CMK (cell line): ENCODE measurements around the gene MOV10.

Source experiments
- DNase-seq: peaks from one replicate; pipeline ENCODE4 v3.0.0-alpha.2; 2010; ENCODE audit warnings: low read depth

MOV10 gene

DNA sequence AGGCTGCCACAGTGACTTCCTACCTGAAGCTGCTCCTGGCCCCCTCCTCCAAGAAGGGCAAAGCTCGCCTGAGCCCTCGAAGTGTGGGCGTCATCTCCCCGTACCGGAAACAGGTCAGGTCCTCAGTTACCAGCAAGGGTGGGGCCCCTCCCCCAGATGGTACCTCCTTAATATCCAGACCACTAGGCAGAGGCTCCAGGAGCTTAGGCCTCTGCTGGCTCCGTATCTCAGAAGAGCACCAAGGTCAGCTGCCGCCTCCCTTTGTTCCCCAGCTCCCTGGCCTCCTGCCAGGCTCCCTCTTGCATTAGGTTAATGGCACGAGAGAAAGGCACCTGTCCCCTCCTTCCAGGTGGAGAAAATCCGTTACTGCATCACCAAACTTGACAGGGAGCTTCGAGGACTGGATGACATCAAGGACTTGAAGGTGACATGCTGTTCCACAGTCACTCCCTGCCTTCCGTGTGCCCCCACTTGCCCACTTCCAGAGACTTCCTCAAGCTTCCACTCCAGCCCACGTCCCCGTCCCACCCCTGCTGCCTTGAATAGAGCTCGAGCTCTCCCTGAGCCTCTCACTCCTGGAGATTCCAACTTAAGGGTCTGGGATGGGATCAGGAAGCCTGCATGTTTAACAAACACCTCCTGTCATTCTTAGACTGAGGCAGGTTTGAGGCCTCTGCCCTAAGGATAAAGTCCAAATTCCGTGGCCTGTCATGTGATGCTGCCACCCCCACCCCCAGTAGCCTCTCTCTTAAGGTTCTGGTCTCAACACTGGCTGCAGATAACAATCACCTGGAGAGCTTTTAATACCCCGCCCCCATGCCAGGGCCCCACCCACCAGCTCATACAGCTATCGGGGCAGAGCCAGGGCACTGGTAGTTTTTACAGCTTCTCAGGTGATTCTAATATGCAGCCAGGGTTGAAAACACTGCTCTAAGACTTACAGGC, 24.2 kb downstream of the MOV10 start:
- DNase-seq: no peak

DNA sequence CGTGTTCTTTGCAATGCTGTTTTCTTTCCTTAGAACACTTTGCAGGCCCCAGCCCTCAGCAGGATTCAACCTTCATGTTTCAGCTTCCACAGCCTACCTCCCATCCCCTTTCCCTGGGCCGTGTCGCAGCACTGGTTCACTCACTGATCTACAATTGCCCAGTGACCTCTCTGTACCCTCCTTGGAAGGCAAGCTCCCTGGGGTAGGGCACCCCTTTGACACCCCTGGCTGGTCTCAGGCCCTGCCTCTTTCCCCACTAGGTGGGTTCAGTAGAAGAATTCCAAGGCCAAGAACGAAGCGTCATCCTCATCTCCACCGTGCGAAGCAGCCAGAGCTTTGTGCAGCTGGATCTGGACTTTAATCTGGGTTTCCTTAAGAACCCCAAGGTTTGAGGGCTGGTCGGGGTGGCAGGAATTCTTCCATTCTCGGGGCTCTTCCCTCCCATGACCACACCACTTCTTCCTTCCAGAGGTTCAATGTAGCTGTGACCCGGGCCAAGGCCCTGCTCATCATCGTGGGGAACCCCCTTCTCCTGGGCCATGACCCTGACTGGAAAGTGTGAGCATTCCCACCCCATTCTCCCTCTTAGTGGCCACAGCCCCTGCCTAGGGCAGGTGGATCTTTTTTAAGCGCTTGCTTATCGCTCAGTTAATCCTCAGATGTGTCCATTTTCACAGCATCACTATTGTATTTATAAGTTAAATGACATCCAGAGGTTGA, 25.1 kb downstream of the MOV10 start:
- no peak for DNase-seq

DNA sequence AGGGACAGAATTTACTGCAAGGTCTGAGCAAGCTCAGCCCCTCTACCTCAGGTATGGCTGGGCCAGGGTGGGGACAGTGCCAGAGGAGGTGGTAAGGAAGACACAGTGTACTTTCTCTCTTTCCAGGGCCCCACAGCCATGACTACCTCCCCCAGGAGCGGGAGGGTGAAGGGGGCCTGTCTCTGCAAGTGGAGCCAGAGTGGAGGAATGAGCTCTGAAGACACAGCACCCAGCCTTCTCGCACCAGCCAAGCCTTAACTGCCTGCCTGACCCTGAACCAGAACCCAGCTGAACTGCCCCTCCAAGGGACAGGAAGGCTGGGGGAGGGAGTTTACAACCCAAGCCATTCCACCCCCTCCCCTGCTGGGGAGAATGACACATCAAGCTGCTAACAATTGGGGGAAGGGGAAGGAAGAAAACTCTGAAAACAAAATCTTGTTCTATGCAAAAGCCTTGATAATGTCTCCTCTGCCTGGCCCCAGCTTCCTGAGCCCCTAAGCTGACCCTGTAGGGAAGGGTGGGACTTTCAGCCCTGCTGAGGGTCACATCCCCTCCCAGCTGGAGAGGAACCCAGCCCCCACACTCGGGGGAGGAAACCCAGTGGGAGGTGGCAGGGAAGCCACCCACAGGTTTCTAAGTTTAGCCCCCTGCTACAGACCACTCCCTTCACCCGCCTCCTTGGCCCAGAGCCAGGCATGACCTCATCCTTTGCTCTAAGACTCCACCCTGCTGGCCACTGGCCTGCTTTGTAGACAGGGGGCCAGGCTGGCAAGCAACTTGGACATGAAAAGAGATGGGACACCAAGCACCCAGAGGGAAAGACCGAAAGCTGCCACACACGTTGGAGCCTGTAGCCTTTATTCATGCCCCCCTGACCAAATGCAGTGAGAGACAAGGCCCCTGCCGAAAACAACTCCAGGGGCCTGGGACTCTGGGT, 26.1 kb downstream of the MOV10 start:
- DNase-seq: peak; percentile 99

DNA sequence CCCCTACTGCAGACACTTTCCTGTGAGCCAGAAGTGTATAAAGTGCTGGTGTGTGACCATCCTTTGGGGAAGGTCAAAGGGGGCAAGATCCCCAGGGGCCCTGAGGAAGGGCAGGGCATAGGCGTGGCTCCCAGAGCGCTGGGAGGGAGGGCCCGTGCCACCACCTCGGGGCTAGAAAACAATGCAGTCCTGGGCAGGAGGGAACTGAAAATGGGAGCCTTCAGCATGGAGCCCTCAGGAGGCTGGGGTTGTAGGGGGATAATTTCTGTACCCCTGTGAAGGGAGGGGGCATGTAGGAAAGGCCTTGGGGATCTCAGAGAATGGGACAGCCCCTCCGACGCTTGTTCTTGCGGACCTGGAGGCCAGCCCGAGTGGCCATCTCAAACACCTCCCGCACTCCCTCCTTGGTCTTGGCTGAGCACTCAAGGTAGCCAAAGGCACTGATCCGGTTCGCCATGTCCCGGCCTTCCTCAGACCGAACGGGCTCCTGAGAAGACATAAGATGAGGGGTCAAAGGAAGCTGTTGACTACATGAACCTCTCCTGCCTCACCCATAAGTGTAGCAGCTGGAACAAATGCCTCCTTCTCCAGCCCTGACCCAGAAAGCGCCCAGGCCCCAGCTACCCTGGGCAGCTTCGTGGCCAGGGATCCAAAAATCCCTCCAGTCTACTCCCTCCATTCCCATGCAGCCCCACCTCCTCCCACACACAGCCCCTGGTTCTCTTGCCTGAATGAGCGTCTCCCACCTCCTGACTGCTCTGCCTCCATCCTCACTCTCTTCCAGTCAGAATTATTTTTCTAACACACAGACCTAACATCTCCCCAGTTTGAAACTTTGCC, 27.0 kb downstream of the MOV10 start:
- DNase-seq: no peak

DNA sequence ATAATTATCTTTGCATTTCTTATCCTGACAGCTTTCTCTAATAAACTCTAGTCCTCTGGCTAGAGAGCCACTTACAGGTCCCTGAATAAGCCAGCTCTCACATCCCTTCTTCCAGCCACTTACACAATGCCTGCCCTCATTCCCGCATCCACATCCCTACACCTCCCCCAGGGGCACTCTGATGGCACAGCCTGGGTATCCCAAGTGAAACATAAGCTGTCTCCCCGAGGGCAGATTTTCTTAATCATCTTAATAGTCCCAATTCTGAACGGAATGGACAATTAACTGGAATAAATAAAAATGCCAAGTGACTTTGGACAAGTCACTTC, 27.6 kb downstream of the MOV10 start:
- no peak for DNase-seq

DNA sequence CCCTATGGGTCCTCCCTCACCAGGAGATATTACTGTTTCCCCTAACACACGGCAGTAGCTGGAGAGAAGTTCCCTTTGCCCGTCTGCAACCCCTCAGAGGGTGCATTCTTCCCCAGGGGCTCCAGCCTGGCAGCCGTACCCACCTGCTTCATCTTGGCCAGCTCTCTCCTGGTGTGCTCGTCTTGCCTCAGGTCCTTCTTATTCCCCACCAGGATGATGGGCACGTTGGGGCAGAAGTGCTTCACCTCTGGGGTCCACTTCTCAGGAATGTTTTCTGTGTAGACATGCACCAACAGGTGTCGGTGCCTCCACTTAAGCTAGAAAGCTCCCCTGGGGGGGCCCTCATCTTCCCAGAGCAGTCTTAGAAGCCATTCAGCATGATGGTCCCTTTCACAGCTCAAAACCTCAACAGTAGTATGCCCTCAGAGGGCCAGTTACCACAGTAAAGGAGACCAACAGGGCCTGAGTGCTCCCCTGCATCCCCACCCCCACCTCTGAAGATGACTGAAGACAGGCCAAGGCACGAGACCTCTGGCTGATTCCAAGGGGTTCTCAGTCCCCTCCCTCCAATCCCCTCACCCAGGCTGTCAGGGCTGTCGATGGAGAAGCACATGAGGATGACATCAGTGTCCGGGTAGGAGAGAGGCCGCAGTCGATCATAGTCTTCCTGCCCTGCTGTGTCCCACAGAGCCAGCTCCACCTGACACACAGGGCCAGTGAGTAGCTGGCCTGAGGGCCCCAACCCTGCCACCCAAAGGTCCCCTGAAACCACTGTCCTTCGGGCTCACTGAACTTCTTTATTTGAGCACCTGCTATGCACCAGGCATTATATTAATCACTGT, 28.2 kb downstream of the MOV10 start:
- DNase-seq: no peak

DNA sequence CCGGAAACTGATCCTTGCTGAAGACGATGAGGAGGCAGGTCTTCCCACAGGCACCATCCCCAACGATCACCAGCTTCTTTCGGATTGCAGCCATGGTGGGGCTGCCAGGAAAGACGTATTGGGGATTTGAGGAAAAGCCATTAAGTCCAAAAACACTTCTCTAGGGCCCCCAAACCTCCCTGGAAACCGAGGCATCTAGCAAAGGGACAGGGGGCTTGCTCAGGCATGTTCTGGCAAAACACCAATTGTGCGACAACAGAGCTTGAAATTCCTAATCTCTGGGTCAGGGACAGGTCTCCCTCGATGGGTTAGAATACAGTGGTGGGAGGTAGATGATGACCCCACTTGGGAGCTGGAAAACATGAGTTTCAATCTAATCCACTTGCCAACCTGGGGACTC, 29.2 kb downstream of the MOV10 start:
- no peak for DNase-seq

DNA sequence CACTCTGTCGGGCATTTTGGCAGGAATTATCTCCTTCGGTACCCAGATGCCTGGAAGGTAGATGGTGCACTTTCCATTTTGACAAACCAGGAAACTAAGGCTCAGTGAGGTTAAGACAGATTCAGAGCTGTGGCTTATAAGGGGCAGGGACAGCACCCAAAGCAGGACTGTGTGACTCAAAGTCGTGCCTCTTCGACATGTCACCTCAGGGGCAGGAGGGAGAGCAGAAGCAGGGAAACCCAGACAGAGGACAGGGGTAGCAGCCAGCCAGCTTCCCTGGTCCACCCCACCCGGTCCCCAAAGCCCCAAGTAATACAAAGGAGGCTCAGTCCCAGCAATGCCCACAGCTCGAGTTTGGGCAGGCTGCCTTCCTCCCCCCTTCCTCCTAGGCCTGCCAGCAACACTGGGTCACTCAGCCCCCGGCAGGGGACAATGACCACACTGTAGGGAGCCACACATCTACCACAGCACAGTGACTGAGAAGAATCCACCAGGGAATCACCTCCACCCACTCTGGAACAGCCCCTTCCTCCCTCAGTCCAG, 30.0 kb downstream of the MOV10 start:
- DNase-seq: no peak

DNA sequence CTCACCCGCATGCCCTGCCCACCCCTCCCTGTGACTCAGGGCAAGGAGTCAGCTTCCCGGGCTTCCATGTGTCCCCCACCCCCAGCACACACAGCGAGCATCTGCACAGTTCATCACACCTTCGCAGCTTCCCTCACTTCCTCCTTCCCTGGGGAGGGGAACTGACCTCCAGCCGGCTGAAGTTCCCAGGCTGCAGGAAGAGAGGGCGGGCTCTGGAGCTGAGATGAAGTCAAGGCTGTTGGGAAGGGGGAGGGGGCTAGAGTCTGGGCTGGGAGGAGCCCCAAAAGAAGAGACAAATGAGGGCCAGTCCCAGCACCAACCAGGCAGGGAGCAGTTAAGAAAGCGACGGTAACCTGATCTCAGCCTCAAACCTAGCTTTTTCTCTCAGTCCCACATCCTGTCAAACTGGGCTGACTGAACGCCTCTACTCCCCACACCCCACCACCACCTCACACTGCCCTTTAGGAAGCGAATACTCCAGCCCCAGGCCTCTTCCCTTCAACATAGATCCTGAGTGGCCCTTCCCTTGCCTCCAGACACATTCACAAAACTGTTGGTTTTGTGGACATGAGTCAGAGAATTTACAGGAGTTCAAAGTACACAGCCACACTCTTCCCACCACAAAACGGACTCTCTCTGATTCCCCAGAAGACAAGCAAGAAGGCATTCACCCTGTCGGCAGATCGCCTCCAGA, 30.6 kb downstream of the MOV10 start:
- peak; percentile 94 for DNase-seq

DNA sequence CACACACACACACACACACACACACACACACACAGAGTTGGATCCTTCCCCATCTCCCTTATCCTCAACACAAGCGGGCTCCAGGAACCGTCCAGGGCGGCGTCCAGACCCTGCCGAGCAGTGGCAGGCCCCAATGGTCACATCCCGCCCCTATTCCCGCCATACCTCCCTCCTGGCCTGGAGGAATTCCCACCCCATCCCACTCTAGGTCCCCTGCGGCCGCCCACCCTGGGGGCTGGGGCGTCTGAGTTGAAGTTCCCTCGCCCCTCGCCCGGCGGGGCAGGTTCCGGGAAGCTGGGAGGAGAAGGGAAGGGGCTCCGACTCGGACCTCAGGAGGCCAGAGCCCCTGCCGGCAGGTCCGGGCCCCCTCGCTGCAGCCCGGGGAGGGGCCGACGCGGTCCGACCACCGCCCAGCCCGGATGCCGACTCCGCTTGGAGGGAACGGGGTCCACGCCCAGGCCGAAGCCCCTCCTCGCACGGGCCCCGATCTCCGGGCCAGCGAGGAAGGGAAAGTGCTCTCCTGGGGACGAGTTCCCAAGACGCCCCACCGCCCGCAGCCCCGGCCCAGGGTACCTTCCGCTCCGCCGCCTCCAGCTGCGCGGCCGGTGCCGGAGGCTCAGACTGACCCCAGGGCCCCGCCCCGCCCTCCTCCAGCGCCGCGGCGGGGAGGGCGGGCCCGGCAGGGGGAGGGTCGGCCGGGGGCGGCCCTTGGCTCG, 32.2 kb downstream of the MOV10 start, which contains the start of gene RHOC:
TSS of gene RHOC (minus strand) at position 623 of the 716 bp plus-strand sequence. CDS start 3,328 bp downstream, outside the sequence.
- DNase-seq: no peak

DNA sequence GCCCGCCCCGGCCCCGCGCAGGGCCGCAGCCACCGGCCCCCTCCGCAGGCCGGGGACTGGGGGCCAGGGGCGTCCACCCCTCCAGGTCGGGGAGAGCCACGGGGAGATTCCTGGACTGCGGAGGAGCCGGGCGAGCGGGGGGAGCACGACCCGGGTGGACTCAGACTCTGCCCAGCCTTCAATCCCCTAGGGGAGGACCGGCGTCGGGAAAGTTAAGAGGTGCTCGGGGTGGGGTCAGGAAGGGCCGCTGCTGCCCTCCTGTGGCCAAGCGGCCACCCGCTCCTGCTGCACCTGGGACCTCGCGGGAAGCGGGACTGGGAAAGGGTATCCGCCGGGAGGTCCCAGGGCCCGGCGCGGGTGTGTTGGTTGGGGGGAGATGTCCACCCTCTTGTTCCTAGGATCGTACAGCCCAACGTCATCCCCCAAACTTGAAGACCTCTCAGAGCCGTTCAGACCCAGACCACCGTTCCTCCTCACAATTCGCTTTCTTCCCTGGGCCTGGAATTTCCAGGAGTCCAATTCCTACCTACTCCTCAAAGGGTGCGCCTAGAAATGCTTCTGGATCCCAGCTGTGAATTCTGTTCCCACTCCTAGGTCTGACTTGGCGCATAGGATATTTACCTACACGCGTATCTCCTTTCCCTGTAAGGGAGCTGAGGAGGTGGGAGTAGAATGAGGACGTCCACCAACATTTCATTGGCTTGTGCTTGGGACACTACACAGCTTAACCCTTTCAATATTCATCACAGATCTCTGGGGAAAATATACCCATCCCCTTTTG, 33.0 kb downstream of the MOV10 start:
- DNase-seq: peak; percentile 76

DNA sequence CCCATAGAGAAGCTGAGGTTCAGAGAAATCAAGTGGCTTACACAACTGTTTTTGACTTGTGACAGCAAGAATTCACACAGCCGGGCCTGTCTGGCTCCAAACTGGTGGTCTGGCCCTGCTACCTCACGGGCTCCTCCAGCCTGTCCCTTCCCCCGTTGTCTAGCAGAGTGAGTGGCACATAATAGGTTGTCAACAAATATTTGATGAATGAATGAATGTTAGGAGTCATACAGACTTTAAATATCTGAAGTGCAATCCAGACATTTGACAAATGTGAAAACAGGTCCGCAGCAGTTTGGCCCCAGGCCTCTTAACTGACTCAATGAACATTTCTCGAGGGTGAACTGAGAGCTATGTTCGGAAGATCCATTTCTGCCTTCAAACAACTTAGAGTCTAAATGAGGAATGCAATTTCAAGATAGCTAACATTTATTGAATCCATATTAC, 33.6 kb downstream of the MOV10 start:
- DNase-seq: no peak

DNA sequence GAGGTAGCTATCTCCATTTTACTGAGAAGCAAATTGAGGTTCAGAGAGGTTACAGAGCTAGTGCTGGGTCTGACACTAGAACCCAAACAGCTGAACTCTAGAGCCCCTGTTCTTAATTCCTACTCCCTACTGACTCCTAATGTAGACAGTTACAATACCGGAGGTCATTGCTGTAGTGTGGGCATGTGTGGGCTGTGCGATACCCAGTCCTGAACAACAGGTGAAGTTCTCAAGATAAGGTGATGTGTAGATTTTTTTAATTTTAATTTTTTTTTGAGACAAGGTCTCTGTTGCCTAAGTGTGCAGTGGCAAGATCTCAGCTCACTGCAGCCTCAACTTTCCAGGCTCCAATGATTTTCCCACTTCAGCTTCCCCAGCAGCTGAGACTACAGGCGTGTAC, 34.0 kb downstream of the MOV10 start:
- DNase-seq: no peak

DNA sequence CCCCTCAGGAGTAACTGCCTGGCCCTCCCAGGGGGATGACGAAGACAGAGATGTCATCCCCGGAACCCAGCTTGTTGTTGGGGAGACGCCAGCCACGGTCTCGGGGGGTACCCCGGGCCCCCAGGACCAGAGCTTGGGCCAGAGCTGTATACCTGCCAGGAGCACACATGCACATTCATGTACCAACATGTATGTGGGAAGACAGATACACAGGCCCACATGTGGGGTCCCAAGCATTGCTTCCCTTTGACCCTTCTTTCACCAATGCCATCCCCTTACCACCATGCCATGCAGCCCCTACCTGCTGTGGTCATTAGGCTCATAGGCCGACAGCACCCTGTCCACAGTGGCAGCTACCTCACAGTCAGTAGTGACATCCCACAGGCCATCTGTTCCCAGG, 35.7 kb downstream of the MOV10 start:
- no peak for DNase-seq

DNA sequence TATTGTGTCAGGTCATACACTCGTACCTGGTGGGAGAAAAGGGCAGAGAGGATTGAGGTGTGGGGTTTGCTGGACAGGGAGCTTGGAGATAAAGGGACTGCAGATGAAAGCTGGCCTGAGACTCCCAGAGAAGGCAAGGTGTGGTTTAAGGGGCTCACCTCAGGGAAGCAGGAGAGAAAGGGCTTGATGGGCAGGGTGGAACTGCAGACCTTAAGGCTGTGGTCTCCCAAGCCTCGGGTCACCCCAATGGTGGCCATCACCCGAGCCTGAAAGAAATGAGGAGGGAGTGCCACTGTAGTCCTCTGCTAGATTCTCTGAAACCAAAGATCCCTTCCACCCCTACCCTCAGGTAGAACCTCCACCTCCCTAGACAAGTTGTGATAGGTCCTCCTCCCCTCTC, 36.1 kb downstream of the MOV10 start:
- no peak for DNase-seq

DNA sequence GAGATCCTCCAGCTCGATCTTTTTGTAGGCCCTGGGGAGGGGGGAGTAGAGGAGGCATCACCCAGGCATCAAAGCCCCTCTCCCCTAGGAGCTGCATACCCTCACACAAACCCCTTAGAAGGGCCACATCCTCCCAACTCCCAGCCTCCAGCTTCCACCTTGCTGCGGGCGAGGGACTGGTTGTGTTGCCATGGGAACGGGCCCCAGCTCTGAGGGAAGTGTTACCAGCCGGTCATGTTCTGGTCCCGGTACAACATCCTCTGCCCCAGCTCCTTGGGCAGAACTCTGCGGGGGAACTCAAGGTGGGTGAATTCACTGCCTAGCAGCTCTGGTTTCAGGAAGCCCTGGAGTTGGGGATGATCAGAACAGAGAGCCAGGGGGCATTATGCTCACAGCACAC, 36.6 kb downstream of the MOV10 start:
- no peak for DNase-seq

DNA sequence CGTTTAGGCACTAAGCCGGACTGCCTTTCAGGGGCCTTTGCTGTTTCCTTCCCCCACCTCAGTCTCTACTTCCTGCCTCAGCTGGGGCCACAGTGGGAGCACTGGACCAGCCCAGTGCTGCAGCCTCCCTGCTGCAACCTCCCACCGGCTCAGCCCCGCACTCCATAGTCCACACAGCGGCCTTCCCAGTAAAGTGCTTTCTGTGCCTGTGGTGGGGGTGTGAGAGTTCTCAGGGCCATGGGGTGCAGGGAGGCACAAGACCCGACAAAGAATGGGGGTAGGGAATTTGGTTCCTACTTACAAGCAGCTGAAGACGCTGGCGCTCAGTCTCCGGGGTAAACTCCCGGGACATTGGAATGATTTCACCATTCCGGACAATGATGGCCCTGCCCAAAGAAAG, 37.2 kb downstream of the MOV10 start:
- DNase-seq: no peak

DNA sequence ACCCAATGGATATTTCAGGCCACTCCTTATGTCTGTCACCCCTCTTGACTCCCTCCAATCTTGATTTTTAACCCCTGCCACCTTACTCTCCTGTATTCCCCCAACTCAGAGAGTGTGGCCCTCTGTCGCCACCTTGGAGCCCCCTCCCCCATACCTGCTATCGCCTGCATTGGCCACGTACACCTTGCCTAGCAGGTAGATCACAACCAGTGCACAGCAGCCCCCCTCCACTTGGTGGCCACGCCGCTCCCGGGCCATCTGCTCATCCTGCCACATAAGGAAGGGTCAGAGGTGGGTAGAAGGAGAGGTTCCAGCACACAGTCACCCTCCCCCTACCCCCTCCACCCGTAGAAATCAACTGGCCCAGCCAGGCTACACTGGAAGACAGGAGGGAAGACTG, 37.7 kb downstream of the MOV10 start:
- DNase-seq: no peak
